Adrenal gland (tissue), 12 donors: Measurements from ENCODE around the gene TRABD. TPM values are rescaled to one million over a fixed set of nuclear protein-coding genes. Genes with fewer than 3 reads are reported as not detected.
A peak's percentile ranks its signal among the peaks of the same experiment; 100 is the strongest.

Source experiments
- DNase-seq, 7 donors: peaks; one replicate each; pipeline ENCODE4 v3.0.0-alpha.2; 2019 to 2020
- H3K27ac ChIP-seq, 5 donors: fragments of 200-600 bp; sonication (generic) in 4 of 5; 1 replicate in 3 of 5; 2 replicates in 2 of 5; pipeline versions ENCODE4 v1.5.1 to v1.8.0; 2016 to 2020; ENCODE audit warnings: mild to moderate bottlenecking in 1 of 5
- H3K27me3 ChIP-seq: fragments of 200-600 bp; 2 replicates; pipeline ENCODE4 v1.8.0; 2021
- H3K36me3 ChIP-seq, 2 donors: fragments of 200-600 bp; replicated peaks in 1 of 2; 1 replicate in 1 of 2; 2 replicates in 1 of 2; pipeline versions ENCODE4 v1.5.1 to v1.8.0; 2018 to 2022
- H3K4me1 ChIP-seq, 2 donors: fragments of 200-600 bp; replicated peaks in 1 of 2; 1 replicate in 1 of 2; 2 replicates in 1 of 2; pipeline versions ENCODE4 v1.5.1 to v1.8.0; 2018 to 2021
- H3K4me3 ChIP-seq, 4 donors: fragments of 200-600 bp; sonication (generic) in 3 of 4; one replicate each; pipeline ENCODE4 v1.5.1; 2016 to 2018
- H3K9me3 ChIP-seq, 3 donors: fragments of 200-600 bp; sonication (generic) in 1 of 3; replicated peaks in 1 of 3; 1 replicate in 2 of 3; 2 replicates in 1 of 3; pipeline versions ENCODE4 v1.5.1 to v1.8.0; 2016 to 2021
- CTCF ChIP-seq, 6 experiments: fragments of 450-650 bp in 4 of 6; fragments of 200-600 bp in 2 of 6; sonication (generic) in 1 of 6; IDR thresholded peaks; 1 replicate in 5 of 6; 2 replicates in 1 of 6; pipeline versions ENCODE4 v1.5.1 to v1.8.0; 2016 to 2021; ENCODE audit warnings: antibody characterized with exemption in 6 of 6, mild to moderate bottlenecking in 2 of 6, moderate library complexity in 1 of 6
- POLR2A ChIP-seq, 2 donors: fragments of 450-650 bp; IDR thresholded peaks; one replicate each; pipeline ENCODE4 v1.6.1; 2017; ENCODE audit warnings: antibody characterized with exemption in 2 of 2, mild to moderate bottlenecking in 2 of 2, moderate library complexity in 1 of 2
- WGBS, 4 donors: extraction: QIAGEN DNeasy Blood & Tissue Kit in 2 of 4; methylation state at CpG; one replicate each; pipeline versions ENCODE4 v1.1.5 to v1.1.7; 2013 to 2017; 5-methylcytosine and 5-hydroxymethylcytosine counted together
- intact Hi-C, 2 donors: fragments of 100-400 bp; cut with DNase I; formaldehyde crosslinking; loops; one replicate each; pipeline versions ENCODE4 v1.14.1 to v1.15.0; 2022 to 2023
- polyA plus RNA-seq, 3 donors: library from polyadenylated mRNA; stranded (reverse); fragments of 200-250 nt in 2 of 3; fragments of 350-450 nt in 1 of 3; fragmentation: Illumina TruSeq in 1 of 3; extraction: RNeasy Lipid Tissue Mini Kit (QIAGEN cat#74804) in 1 of 3; gene quantifications; one replicate each; pipeline ENCODE4 v1.2.3, GENCODE V29; 2013 to 2014
- total RNA-seq, 9 donors: library from RNA; depleted of rRNA in 4 of 9; stranded (reverse); fragments of >200 nt in 4 of 9; fragments of 120-200 nt in 1 of 9; fragmentation: NEBNext Ultra II Directional in 1 of 9; extraction: Animal tissue kit (Norgen Biotek cat#: 25700) in 1 of 9; gene quantifications; one replicate each; pipeline versions ENCODE4 v1.1.0 to v1.2.4, GENCODE V29; 2013 to 2023
- donor health status: healthy with polysubstance abuse.
- donor health status: Bipolar disorder and iron deficiency.
- donor health status: DM: yes; HTN: yes; CAD: no.
- donor health status: DM: no; HTN: no; CAD: no.
- donor health status: DM: no; HTN: no; CAD: no.
- donor health status: DM: yes; HTN: yes; CAD: no.

TRABD gene
- total and polyA plus RNA-seq, 12 donors, result 3.0 to 79.0 (median 28.9) TPM

GRCh38 chr22:50207383-50208140, 21.8 kb downstream of the TRABD start:
- WGBS, 4 donors, result 69 to 81% (median 73%) methylated on average over 7 to 23 of the region's 23 CpGs
- TF ChIP-seq CTCF (IDR thresholded peaks at IDR 0.05) (no peak), POLR2A (IDR thresholded peaks at IDR 0.05) (no peak)
- Histone ChIP-seq H3K36me3 (peaks cover 0 to 50% of the 10 kb centered on the region in 2 donors), H3K4me1 (peaks cover 0 to 13% of the 10 kb centered on the region in 2 donors), H3K9me3 (no peaks in the 10 kb centered on the region), H3K4me3 (no peak overlapping the region), H3K27me3 (no peaks in the 10 kb centered on the region), H3K27ac (no peak overlapping the region)
- intact Hi-C loops, result loop anchor here in 1 of 2 donors (5.0 kb wide), 1 partner anchor 55 kb away; no protein-coding TSS in a partner anchor
- DNase-seq, result peak in 2 of 7 donors; percentile 31 to 36

- Histone ChIP-seq H3K4me3 (no peak overlapping the region), H3K27ac (no peak overlapping the region), H3K4me1 (peaks cover 0 to 9% of the 10 kb centered on the region in 2 donors), H3K27me3 (no peaks in the 10 kb centered on the region), H3K9me3 (no peaks in the 10 kb centered on the region), H3K36me3 (peaks cover 0 to 59% of the 10 kb centered on the region in 2 donors)
- WGBS, 4 donors, result 87 to 92% (median 89%) methylated on average over 18 to 22 of the region's 22 CpGs
- intact Hi-C loops, result loop anchor here in 1 of 2 donors (5.0 kb wide), 1 partner anchor 56 kb away; no protein-coding TSS in a partner anchor
- TF ChIP-seq CTCF (IDR thresholded peaks at IDR 0.05), result no peak
- TF ChIP-seq POLR2A (IDR thresholded peaks at IDR 0.05), result no peak
- no peak for DNase-seq
These were observed 22.8 kb downstream of the TRABD start for GRCh38 chr22:50208430-50208938.

DNA sequence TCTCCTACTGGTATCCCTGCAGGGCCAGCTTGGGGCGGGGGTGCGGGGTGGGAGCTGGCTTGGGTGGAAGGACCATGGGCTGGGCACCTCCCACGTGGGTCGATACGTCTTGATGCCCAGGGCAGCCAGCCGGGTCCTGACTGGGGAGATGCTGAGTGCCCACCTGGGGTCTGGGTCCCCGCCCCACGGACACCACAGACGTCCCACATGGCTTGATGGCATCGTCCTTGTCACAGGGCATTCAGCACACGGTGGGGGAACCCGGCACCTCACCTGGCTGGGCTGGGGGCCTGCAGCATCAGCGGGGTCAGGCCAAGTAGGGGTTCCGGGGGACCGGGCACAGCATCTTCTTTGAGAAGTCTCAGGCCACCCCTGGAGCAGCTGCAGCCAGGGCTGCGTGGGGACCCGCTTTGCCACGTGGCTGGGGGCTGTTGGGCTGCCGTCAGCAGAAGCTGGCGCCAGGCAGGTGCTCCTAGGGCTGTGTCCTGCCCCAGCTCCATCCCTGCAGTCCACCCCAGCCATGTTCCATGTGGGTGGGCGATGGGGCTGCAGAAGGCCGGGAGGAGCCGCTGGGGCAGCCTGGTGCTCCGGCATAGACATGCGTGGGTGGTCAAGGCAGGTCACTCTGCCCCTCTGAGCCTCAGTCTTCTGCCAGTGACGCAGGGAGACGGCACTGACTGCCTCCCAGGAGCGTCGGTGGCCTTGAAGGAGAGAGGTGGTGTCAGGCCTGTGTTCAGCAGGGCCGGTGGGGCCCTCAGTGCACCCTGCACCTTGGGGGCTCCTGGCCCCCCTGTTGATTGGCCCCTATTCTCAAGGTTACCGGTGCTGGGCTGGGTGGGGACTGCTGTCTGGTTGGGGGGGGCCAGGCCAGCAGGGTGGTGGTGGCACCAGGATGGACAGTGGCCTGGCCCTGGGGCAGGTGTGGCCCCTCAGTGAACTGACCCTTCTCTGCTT, 23.5 kb downstream of the TRABD start:
- H3K4me1 ChIP-seq, result peaks cover 0 to 9% of the 10 kb centered on the region in 2 donors
- no peaks in the 10 kb centered on the region for H3K9me3 ChIP-seq
- peak in 4 of 7 donors; percentile 30 to 52 (median 44) for DNase-seq
- peak overlapping the region in 2 of 5 donors; percentile 14 to 16 for H3K27ac ChIP-seq
- 59 to 77% (median 68%) methylated on average over 18 to 31 of the region's 31 CpGs for WGBS, 4 donors
- no peaks in the 10 kb centered on the region for H3K27me3 ChIP-seq
- no peak for TF ChIP-seq POLR2A (IDR thresholded peaks at IDR 0.05)
- no peak for TF ChIP-seq CTCF (IDR thresholded peaks at IDR 0.05)
- intact Hi-C loops, result loop anchor here in 1 of 2 donors (5.0 kb wide), 1 partner anchor 57 kb away; no protein-coding TSS in a partner anchor
- peaks cover 0 to 66% of the 10 kb centered on the region in 2 donors for H3K36me3 ChIP-seq
- no peak overlapping the region for H3K4me3 ChIP-seq
